Measurements from ENCODE around the gene BICRA. TPM values are rescaled to one million over a fixed set of nuclear protein-coding genes. Genes with fewer than 3 reads are reported as not detected.
"Not testable (repeated sequence)": the region's sequence is repeated elsewhere in the genome, so short reads cannot be mapped to it uniquely, and the experiment has no call there.

The BICRA gene
- total RNA-seq, 1 donor from 2014 or later = 18.3 TPM

DNA sequence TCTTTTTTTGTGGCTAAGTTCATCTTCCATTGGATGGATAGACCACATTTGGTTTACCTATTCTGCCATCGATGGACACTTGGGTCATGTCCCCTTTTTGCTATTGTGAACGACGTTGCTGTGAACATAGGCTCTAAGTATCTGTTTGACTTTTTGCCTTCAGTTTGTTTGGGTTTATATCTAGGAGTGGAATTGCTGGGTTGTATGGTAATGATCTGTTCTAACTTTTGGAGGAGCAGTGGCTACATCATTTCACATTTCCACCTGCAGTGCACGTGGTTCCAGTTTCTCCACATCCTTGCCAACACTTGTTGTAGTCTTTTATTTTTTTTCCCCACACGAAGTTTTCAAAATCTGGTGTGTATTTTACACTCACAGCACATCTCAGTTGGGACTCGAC, 21.7 kb downstream of the BICRA start:
- Histone ChIP-seq H3K36me3 (no peaks in the 10 kb centered on the region), H3K27me3 (ENCODE audit: low read depth) (no peaks in the 10 kb centered on the region), H3K27ac (no peak overlapping the region), H3K4me3 (no peak overlapping the region), H3K4me1 (peaks cover 7% of the 10 kb centered on the region), H3K9me3 (no peaks in the 10 kb centered on the region)
- TF ChIP-seq, protein P1, sequence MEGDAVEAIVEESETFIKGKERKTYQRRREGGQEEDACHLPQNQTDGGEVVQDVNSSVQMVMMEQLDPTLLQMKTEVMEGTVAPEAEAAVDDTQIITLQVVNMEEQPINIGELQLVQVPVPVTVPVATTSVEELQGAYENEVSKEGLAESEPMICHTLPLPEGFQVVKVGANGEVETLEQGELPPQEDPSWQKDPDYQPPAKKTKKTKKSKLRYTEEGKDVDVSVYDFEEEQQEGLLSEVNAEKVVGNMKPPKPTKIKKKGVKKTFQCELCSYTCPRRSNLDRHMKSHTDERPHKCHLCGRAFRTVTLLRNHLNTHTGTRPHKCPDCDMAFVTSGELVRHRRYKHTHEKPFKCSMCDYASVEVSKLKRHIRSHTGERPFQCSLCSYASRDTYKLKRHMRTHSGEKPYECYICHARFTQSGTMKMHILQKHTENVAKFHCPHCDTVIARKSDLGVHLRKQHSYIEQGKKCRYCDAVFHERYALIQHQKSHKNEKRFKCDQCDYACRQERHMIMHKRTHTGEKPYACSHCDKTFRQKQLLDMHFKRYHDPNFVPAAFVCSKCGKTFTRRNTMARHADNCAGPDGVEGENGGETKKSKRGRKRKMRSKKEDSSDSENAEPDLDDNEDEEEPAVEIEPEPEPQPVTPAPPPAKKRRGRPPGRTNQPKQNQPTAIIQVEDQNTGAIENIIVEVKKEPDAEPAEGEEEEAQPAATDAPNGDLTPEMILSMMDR (IDR thresholded peaks at IDR 0.05) = no peak
- DNase-seq (no peak), ATAC-seq (no peak)
- intact Hi-C loops (cut with DNase I) = no loop called here

DNA sequence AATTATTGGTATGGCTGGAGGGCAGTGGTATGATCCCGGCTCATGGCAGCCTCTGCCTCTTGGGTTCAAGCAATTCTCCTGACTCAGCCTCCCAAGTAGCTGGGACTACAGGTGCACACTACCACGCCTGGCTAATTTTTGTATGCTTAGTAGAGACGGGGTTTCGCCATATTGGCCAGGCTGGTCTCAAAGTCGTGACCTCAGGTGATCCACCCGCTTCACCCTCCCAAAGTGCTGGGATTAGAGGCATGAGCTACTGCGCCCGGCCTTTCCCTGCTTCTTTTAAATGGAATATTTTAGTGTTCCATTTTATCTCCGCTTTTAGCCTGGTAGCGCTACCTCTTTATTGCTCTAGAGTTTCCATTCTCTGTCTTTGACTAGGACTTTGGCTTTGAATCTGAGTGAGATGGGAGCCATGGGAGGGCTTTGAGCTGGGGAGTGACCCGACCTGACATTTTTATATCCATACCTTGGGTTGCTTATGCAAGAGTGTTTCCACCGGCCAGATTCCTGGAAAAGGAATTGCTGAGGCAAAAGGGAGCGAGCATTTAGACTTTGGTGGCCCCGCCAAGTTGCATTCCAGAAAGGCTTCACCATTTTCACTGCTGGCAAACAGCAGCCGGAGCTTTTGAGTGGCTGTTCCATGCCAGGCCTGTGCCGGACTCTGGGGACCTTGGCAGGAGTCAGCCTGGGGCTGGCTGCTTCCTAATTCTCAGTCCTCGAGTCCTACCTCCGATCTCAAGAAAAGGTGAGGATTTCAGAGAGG, 22.9 kb downstream of the BICRA start:
- Histone ChIP-seq H3K9me3 (no peaks in the 10 kb centered on the region), H3K27me3 (ENCODE audit: low read depth) (no peaks in the 10 kb centered on the region), H3K27ac (no peak overlapping the region), H3K36me3 (no peaks in the 10 kb centered on the region), H3K4me3 (no peak overlapping the region), H3K4me1 (peaks cover 7% of the 10 kb centered on the region)
- intact Hi-C loops (cut with DNase I) = no loop called here
- no peak for DNase-seq
- TF ChIP-seq, protein P1 (IDR thresholded peaks at IDR 0.05) = no peak
- ATAC-seq = peak in 1 of 2 donors; percentile 25

GRCh38 chr19:47633517-47633916, 24.6 kb downstream of the BICRA start:
- ATAC-seq (no peak), DNase-seq (no peak)
- no peak overlapping the region for H3K27ac ChIP-seq
- intact Hi-C loops (cut with DNase I) = no loop called here
- TF ChIP-seq, protein P1 (IDR thresholded peaks at IDR 0.05) = no peak
- H3K9me3 ChIP-seq = no peaks in the 10 kb centered on the region
- no peaks in the 10 kb centered on the region for H3K36me3 ChIP-seq
- H3K27me3 ChIP-seq (ENCODE audit: low read depth) = no peaks in the 10 kb centered on the region
- no peak overlapping the region for H3K4me3 ChIP-seq
- no peaks in the 10 kb centered on the region for H3K4me1 ChIP-seq

DNA sequence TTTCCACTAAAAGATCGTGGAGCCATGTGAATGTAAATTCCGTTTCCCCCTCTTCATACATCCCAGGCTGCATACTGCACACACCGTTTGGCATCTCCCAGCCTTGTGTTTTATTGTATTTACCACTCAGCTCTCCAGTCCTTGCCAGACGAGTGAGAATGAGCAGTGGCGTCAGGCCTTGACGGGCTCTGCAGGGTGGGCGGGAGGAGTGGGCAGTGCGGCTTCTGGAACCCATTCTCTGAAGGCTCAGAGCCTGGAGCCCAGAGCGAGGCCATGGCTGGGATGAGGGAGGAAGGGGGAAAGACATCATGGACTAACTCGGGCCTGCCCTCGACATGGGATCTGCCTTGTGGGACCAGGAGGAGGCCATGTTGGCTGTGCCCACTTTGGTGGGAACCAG, 25.1 kb downstream of the BICRA start:
- no peaks in the 10 kb centered on the region for H3K27me3 ChIP-seq (ENCODE audit: low read depth)
- H3K4me3 ChIP-seq = no peak overlapping the region
- ATAC-seq = no peak
- intact Hi-C loops (cut with DNase I) = no loop called here
- H3K9me3 ChIP-seq = no peaks in the 10 kb centered on the region
- no peak for DNase-seq
- no peaks in the 10 kb centered on the region for H3K36me3 ChIP-seq
- no peaks in the 10 kb centered on the region for H3K4me1 ChIP-seq
- TF ChIP-seq, protein P1 (IDR thresholded peaks at IDR 0.05) = no peak
- H3K27ac ChIP-seq = no peak overlapping the region

DNA sequence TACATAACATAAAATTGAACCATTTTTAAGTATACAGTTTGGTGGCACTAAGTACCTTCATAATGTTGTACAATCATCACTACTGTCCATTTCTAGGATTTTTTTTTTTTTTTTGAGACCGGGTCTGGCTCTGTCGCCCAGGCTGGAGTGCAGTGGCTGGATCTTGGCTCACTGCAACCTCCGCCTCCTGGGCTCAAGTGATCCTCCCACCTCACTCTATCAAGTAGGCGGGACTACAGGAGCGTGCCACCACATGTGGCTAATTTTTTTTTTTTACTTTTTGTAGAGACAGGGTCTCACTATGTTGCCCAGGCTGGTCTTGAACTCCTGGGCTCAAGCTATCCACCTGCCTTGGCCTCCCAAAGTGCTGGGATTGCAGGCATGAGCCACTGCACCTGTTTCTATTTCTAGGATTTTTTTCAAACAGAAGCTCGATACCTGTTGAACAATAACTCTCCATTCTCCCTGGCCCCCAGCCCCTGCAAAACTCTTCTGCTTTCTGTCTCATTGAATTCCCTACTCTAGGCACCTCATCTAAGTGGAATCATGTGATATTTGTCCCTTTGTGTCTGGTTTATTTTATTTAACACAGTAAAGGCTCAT, 26.3 kb downstream of the BICRA start:
- H3K27me3 ChIP-seq (ENCODE audit: low read depth); H3K4me3 ChIP-seq; H3K4me1 ChIP-seq; DNase-seq; H3K27ac ChIP-seq; H3K36me3 ChIP-seq; H3K9me3 ChIP-seq; intact Hi-C loops (cut with DNase I); ATAC-seq: not testable (repeated sequence)

GRCh38 chr19:47637550-47637949, 28.6 kb downstream of the BICRA start:
- Histone ChIP-seq H3K4me3 (no peak overlapping the region), H3K27ac (peak overlapping the region; percentile 53), H3K27me3 (ENCODE audit: low read depth) (no peaks in the 10 kb centered on the region), H3K4me1 (peaks cover 4% of the 10 kb centered on the region), H3K9me3 (no peaks in the 10 kb centered on the region), H3K36me3 (no peaks in the 10 kb centered on the region)
- DNase-seq = no peak
- TF ChIP-seq, protein P1 (IDR thresholded peaks at IDR 0.05) = no peak
- peak; percentile 75 to 83 for ATAC-seq
- intact Hi-C loops (cut with DNase I) = no loop called here

All from lower lobe of right lung (tissue), 2 donors.